Fibroblast of lung (primary cell): ENCODE data around the gene NPR2. TPM values are rescaled to one million over a fixed set of nuclear protein-coding genes. Genes with fewer than 3 reads are reported as not detected.

Experiments used
- DNase-seq, 2 donors: peaks; one replicate each; pipeline versions ENCODE4 v3.0.0 to v3.0.0-alpha.2; 2010; ENCODE audit warnings: low read depth in 2 of 2
- H2AFZ ChIP-seq: 2 replicates; pipeline ENCODE4 v1.5.1; 2012; ENCODE audit warnings: low read length, control low read depth, inconsistent platforms
- H3K27ac ChIP-seq: 2 replicates; pipeline ENCODE4 v1.5.1; 2011; ENCODE audit warnings: low read length, control low read depth; ENCODE audit not compliant: insufficient read depth
- H3K27me3 ChIP-seq: 2 replicates; pipeline ENCODE4 v1.5.1; 2011; ENCODE audit warnings: mild to moderate bottlenecking, low read length; ENCODE audit not compliant: control insufficient read depth, insufficient read depth
- H3K36me3 ChIP-seq: 2 replicates; pipeline ENCODE4 v1.5.1; 2011; ENCODE audit warnings: low read length; ENCODE audit not compliant: control insufficient read depth, insufficient read depth
- H3K4me1 ChIP-seq: 2 replicates; pipeline ENCODE4 v1.5.1; 2011; ENCODE audit warnings: low read length; ENCODE audit not compliant: control insufficient read depth, insufficient read depth; ENCODE audit errors: extremely low read depth
- H3K4me2 ChIP-seq: 2 replicates; pipeline ENCODE4 v1.5.1; 2011; ENCODE audit warnings: low read length, control low read depth; ENCODE audit not compliant: insufficient read depth; ENCODE audit errors: extremely low read depth
- H3K4me3 ChIP-seq, 4 experiments: fragments of 200-600 bp in 1 of 4; sonication (generic) in 1 of 4; replicated peaks in 1 of 4; 2 replicates each; pipeline ENCODE4 v1.5.1; 2011 to 2016; ENCODE audit warnings: low read length in 4 of 4, low read depth in 3 of 4, mild to moderate bottlenecking in 3 of 4, control low read depth in 2 of 4, inconsistent platforms in 1 of 4, mixed read lengths in 1 of 4; ENCODE audit not compliant: insufficient read depth in 1 of 4; ENCODE audit errors: control extremely low read depth in 1 of 4
- H3K79me2 ChIP-seq: 2 replicates; pipeline ENCODE4 v1.5.1; 2012; ENCODE audit warnings: mild to moderate bottlenecking, low read length, inconsistent platforms; ENCODE audit not compliant: control insufficient read depth, insufficient read depth
- H3K9ac ChIP-seq: 2 replicates; pipeline ENCODE4 v1.5.1; 2011; ENCODE audit warnings: mild to moderate bottlenecking, low read length, control low read depth; ENCODE audit not compliant: insufficient read depth
- H3K9me3 ChIP-seq: 2 replicates; pipeline ENCODE4 v1.5.1; 2012; ENCODE audit warnings: low read depth, low read length; ENCODE audit not compliant: control insufficient read depth, insufficient read depth
- H4K20me1 ChIP-seq: 2 replicates; pipeline ENCODE4 v1.5.1; 2011; ENCODE audit warnings: low read length; ENCODE audit not compliant: control insufficient read depth, insufficient read depth; ENCODE audit errors: extremely low read depth
- EZH2 ChIP-seq: IDR thresholded peaks from 2 replicates; pipeline ENCODE4 v1.5.1; 2012; ENCODE audit warnings: low read length, control low read depth, mild to moderate bottlenecking; ENCODE audit errors: missing control alignments
- polyA plus RNA-seq, 2 donors: library from polyadenylated mRNA; depleted of rRNA in 1 of 2; stranded (reverse) in 1 of 2; unstranded in 1 of 2; fragments of >200 nt; gene quantifications; 2 replicates each; pipeline ENCODE4 v1.2.1, GENCODE V29; 2011 to 2012; ENCODE audit warnings: missing spikeins in 1 of 2
- total RNA-seq: library from RNA; depleted of rRNA; stranded (reverse); fragments of >200 nt; gene quantifications from 2 replicates; pipeline ENCODE4 v1.2.1, GENCODE V29; 2014
- TF ChIP-seq, protein P1 (sequence below), 2 donors: IDR thresholded peaks in 1 of 2; conservative IDR thresholded peaks in 1 of 2; 1 replicate in 1 of 2; 2 replicates in 1 of 2; pipeline ENCODE4 v1.5.1; 2011 to 2012; ENCODE audit warnings: low read length in 2 of 2, control low read depth in 1 of 2, inconsistent platforms in 1 of 2, low read depth in 1 of 2, mild to moderate bottlenecking in 1 of 2

The NPR2 gene
- total and polyA plus RNA-seq, 2 donors (not counting 1 experiment from before 2014, with no cell fraction given), result 26.3 to 47.4 TPM

DNA sequence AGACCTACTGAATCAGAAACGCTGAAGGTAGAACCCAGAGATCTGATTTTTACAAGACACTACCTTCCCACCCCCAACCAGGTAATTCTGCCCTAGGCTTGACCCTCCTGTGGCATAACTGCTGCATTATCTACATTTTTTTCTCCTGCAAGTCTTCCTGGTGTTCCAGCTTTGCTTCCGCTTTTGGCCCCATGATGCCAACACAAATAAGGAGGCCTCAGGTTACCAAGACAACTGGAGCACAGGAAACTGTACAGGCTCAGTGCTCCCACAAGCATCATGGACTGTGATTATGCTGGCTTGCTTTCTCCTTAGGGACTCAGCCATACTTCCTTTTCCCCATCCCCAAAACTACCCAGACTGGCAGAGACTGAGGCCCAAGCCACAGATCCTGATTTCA is 30.7 kb upstream of the NPR2 start:
- H3K9ac ChIP-seq, result no peak overlapping the region
- H3K4me1 ChIP-seq, result peaks cover 7% of the 10 kb centered on the region
- no peaks in the 10 kb centered on the region for H4K20me1 ChIP-seq
- TF ChIP-seq, protein P1, sequence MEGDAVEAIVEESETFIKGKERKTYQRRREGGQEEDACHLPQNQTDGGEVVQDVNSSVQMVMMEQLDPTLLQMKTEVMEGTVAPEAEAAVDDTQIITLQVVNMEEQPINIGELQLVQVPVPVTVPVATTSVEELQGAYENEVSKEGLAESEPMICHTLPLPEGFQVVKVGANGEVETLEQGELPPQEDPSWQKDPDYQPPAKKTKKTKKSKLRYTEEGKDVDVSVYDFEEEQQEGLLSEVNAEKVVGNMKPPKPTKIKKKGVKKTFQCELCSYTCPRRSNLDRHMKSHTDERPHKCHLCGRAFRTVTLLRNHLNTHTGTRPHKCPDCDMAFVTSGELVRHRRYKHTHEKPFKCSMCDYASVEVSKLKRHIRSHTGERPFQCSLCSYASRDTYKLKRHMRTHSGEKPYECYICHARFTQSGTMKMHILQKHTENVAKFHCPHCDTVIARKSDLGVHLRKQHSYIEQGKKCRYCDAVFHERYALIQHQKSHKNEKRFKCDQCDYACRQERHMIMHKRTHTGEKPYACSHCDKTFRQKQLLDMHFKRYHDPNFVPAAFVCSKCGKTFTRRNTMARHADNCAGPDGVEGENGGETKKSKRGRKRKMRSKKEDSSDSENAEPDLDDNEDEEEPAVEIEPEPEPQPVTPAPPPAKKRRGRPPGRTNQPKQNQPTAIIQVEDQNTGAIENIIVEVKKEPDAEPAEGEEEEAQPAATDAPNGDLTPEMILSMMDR (conservative IDR thresholded peaks at IDR 0.05 in 1 of 2, IDR thresholded peaks at IDR 0.05 in 1 of 2; ENCODE audit: low read depth in 1 of 2, low read length in 2 of 2), result no peak
- no peak for TF ChIP-seq EZH2
- peaks cover 2% of the 10 kb centered on the region for H3K27me3 ChIP-seq
- H2AFZ ChIP-seq, result no peak overlapping the region
- H3K79me2 ChIP-seq, result no peaks in the 10 kb centered on the region
- H3K27ac ChIP-seq, result no peak overlapping the region
- H3K4me2 ChIP-seq, result no peak overlapping the region
- DNase-seq, result peak in 1 of 2 donors; percentile 75
- no peaks in the 10 kb centered on the region for H3K9me3 ChIP-seq
- H3K4me3 ChIP-seq, result no peak overlapping the region
- H3K36me3 ChIP-seq, result no peaks in the 10 kb centered on the region

DNA sequence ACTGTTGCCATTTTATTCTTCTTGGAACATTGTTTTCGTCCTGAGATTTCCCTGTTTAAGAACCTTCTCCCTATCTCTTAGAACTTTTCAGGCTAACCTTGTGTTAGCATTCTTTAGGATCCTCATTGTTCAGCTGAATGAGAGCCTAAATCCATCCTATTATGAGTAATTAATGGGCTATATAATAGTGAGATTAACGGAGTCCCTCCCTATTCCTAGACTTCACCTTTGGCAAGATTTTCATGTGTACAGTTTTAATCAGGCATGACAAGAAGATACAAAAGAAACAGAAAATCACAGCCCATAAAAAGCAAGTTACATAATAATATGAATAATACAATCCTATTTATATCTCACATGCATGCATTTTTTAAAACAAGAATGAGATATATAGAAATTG is 28.2 kb upstream of the NPR2 start:
- Histone ChIP-seq H3K79me2 (no peaks in the 10 kb centered on the region), H3K27ac (no peak overlapping the region), H4K20me1 (no peaks in the 10 kb centered on the region), H2AFZ (no peak overlapping the region), H3K9ac (no peak overlapping the region), H3K4me1 (no peaks in the 10 kb centered on the region), H3K36me3 (no peaks in the 10 kb centered on the region), H3K4me2 (no peak overlapping the region), H3K4me3 (no peak overlapping the region), H3K9me3 (no peaks in the 10 kb centered on the region), H3K27me3 (no peaks in the 10 kb centered on the region)
- TF ChIP-seq, protein P1 (conservative IDR thresholded peaks at IDR 0.05 in 1 of 2, IDR thresholded peaks at IDR 0.05 in 1 of 2; ENCODE audit: low read depth in 1 of 2, low read length in 2 of 2), result no peak
- no peak for TF ChIP-seq EZH2
- DNase-seq, result no peak

DNA sequence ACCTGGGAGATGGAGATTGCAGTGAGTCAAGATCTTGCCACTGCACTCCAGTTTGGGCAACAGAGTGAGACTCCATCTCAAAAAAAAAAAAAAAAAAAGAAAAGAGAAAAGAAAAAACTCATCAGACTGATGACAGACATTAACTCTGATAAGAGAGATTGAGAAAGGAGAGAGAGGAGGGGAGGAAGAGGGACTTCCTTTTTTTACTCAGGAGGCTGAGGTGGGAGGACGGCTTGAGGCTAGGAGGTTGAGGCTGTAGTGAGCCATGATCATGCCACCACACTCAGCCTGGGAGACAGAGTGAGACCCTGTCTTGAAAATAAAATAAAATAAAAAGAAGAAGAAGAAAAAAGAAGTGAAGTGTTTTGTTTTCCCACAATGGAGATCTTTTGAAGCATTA is 27.6 kb upstream of the NPR2 start:
- Histone ChIP-seq H3K27me3 (no peaks in the 10 kb centered on the region), H3K36me3 (no peaks in the 10 kb centered on the region), H2AFZ (no peak overlapping the region), H3K9me3 (no peaks in the 10 kb centered on the region), H3K27ac (no peak overlapping the region), H3K4me2 (no peak overlapping the region), H3K79me2 (no peaks in the 10 kb centered on the region), H4K20me1 (no peaks in the 10 kb centered on the region), H3K9ac (no peak overlapping the region), H3K4me1 (no peaks in the 10 kb centered on the region), H3K4me3 (no peak overlapping the region)
- TF ChIP-seq EZH2, result no peak
- TF ChIP-seq, protein P1 (conservative IDR thresholded peaks at IDR 0.05 in 1 of 2, IDR thresholded peaks at IDR 0.05 in 1 of 2; ENCODE audit: low read depth in 1 of 2, low read length in 2 of 2), result no peak
- DNase-seq, result no peak
